Smooth muscle cell of the brain vasculature (primary cell): ENCODE measurements around the gene PRR15L.
"Not testable (repeated sequence)": the region's sequence is repeated elsewhere in the genome, so short reads cannot be mapped to it uniquely, and the experiment has no call there.

Source experiments
- DNase-seq: peaks from one replicate; pipeline ENCODE4 v3.0.0-alpha.2; 2012; ENCODE audit warnings: low read depth, low spot score

The PRR15L gene

GRCh38 chr17:47935961-47936360, 21.7 kb downstream of the PRR15L start:
- DNase-seq = no peak

GRCh38 chr17:47935468-47935867, 22.2 kb downstream of the PRR15L start:
- not testable (repeated sequence) for DNase-seq

- DNase-seq = no peak
These were observed 22.8 kb downstream of the PRR15L start for GRCh38 chr17:47934856-47935255.

- no peak for DNase-seq
These were observed 25.8 kb downstream of the PRR15L start for GRCh38 chr17:47931848-47932247.

GRCh38 chr17:47929218-47930000, 28.3 kb downstream of the PRR15L start:
- DNase-seq = no peak

GRCh38 chr17:47928415-47928814, 29.3 kb downstream of the PRR15L start:
- DNase-seq = no peak

GRCh38 chr17:47927821-47928400, 29.8 kb downstream of the PRR15L start:
- DNase-seq = no peak

- no peak for DNase-seq
These were observed 32.0 kb downstream of the PRR15L start for GRCh38 chr17:47925678-47925988.

- DNase-seq = no peak
These were observed 32.7 kb downstream of the PRR15L start for GRCh38 chr17:47924785-47925677.

- not testable (repeated sequence) for DNase-seq
These were observed 37.8 kb downstream of the PRR15L start for GRCh38 chr17:47919889-47920288.

GRCh38 chr17:47918991-47919390, 38.7 kb downstream of the PRR15L start:
- no peak for DNase-seq

- no peak for DNase-seq
These were observed 39.7 kb downstream of the PRR15L start for GRCh38 chr17:47918006-47918405.

- DNase-seq = no peak
These were observed 40.1 kb downstream of the PRR15L start for GRCh38 chr17:47917581-47917980.

GRCh38 chr17:47916489-47917208, 41.0 kb downstream of the PRR15L start:
- no peak for DNase-seq

- DNase-seq = no peak
These were observed 41.8 kb downstream of the PRR15L start for GRCh38 chr17:47915776-47916398.

- no peak for DNase-seq
These were observed 43.3 kb downstream of the PRR15L start for GRCh38 chr17:47914306-47914948.

- DNase-seq = no peak
These were observed 44.6 kb downstream of the PRR15L start for GRCh38 chr17:47913050-47913449.

GRCh38 chr17:47907932-47908562, 49.6 kb downstream of the PRR15L start:
- no peak for DNase-seq

GRCh38 chr17:47906443-47906842, 51.2 kb downstream of the PRR15L start:
- DNase-seq = no peak

GRCh38 chr17:47905221-47905733, 52.4 kb downstream of the PRR15L start:
- DNase-seq = peak; percentile 68
